ENCODE measurements around the gene RP2. TPM values are rescaled to one million over a fixed set of nuclear protein-coding genes. Genes with fewer than 3 reads are reported as not detected.

The RP2 gene
- total and polyA plus RNA-seq, 11 donors: 1.8 to 9.0 (median 3.6) TPM

GRCh38 chrX:46860557-46860956 lies 23.7 kb downstream of the RP2 start:
- Histone ChIP-seq H3K27ac (no peak overlapping the region), H3K27me3 (peaks cover 0 to 4% (median 0%) of the 10 kb centered on the region in 9 donors), H3K9me3 (no peaks in the 10 kb centered on the region), H3K4me3 (no peak overlapping the region), H3K4me1 (no peaks in the 10 kb centered on the region), H3K36me3 (peaks cover 0 to 16% (median 3%) of the 10 kb centered on the region in 9 donors)
- TF ChIP-seq CTCF (IDR thresholded peaks at IDR 0.05) (no peak), POLR2A (IDR thresholded peaks at IDR 0.05) (no peak)
- WGBS, 4 donors: 72 to 98% (median 84%) methylated on average over 1 of the region's 1 CpG
- intact Hi-C loops (cut with DNase I): no loop called here
- no peak for ATAC-seq
- no peak for DNase-seq

GRCh38 chrX:46863072-46863471 lies 26.2 kb downstream of the RP2 start:
- H3K27ac ChIP-seq: no peak overlapping the region
- ATAC-seq: no peak
- H3K27me3 ChIP-seq: peaks cover 0 to 4% (median 0%) of the 10 kb centered on the region in 9 donors
- whole genome bisulfite sequencing, 4 donors: 83 to 97% (median 91%) methylated on average over 2 of the region's 2 CpGs
- H3K36me3 ChIP-seq: peaks cover 0 to 15% (median 3%) of the 10 kb centered on the region in 9 donors
- no peaks in the 10 kb centered on the region for H3K9me3 ChIP-seq
- no peak for DNase-seq
- TF ChIP-seq POLR2A (IDR thresholded peaks at IDR 0.05) (no peak), CTCF (IDR thresholded peaks at IDR 0.05) (no peak)
- intact Hi-C loops (cut with DNase I): no loop called here
- H3K4me3 ChIP-seq: no peak overlapping the region
- no peaks in the 10 kb centered on the region for H3K4me1 ChIP-seq

GRCh38 chrX:46864606-46865005 lies 27.8 kb downstream of the RP2 start:
- H3K27me3 ChIP-seq: peaks cover 0 to 4% (median 0%) of the 10 kb centered on the region in 9 donors
- intact Hi-C loops (cut with DNase I): no loop called here
- ATAC-seq (no peak), DNase-seq (no peak)
- peaks cover 0 to 15% (median 3%) of the 10 kb centered on the region in 9 donors for H3K36me3 ChIP-seq
- 77 to 100% (median 98%) methylated on average over 2 of the region's 2 CpGs for WGBS, 4 donors
- H3K4me3 ChIP-seq: no peak overlapping the region
- no peaks in the 10 kb centered on the region for H3K9me3 ChIP-seq
- no peak for TF ChIP-seq POLR2A (IDR thresholded peaks at IDR 0.05)
- no peak for TF ChIP-seq CTCF (IDR thresholded peaks at IDR 0.05)
- no peaks in the 10 kb centered on the region for H3K4me1 ChIP-seq
- peak overlapping the region in 1 of 12 donors; percentile 23 for H3K27ac ChIP-seq

- ATAC-seq: no peak
- Histone ChIP-seq H3K27me3 (peaks cover 0 to 4% (median 0%) of the 10 kb centered on the region in 9 donors), H3K27ac (peak overlapping the region in 1 of 12 donors; percentile 23), H3K36me3 (peaks cover 0 to 15% (median 3%) of the 10 kb centered on the region in 9 donors), H3K4me1 (no peaks in the 10 kb centered on the region), H3K9me3 (no peaks in the 10 kb centered on the region), H3K4me3 (no peak overlapping the region)
- no peak for DNase-seq
- intact Hi-C loops (cut with DNase I): no loop called here
- 71 to 75% (median 73%) methylated on average over 4 of the region's 4 CpGs for WGBS, 4 donors
- no peak for TF ChIP-seq CTCF (IDR thresholded peaks at IDR 0.05)
- no peak for TF ChIP-seq POLR2A (IDR thresholded peaks at IDR 0.05)
Measured at GRCh38 chrX:46865281-46865680, 28.4 kb downstream of the RP2 start.

All from heart left ventricle (tissue), 16 donors.